Neural progenitor cell (in vitro differentiated cells): ENCODE data around the gene GPLD1. TPM values are rescaled to one million over a fixed set of nuclear protein-coding genes. Genes with fewer than 3 reads are reported as not detected.
"Not testable (repeated sequence)": the region's sequence is repeated elsewhere in the genome, so short reads cannot be mapped to it uniquely, and the experiment has no call there.

Experiments
- DNase-seq: peaks from one replicate; pipeline ENCODE4 v3.0.0-alpha.2; 2016; ENCODE audit warnings: low spot score
- H2AFZ ChIP-seq: fragments of 200-600 bp; sonication (generic); replicated peaks from 2 replicates; pipeline ENCODE4 v1.6.1; 2016; ENCODE audit warnings: antibody characterized with exemption
- H3F3A ChIP-seq: fragments of 200-600 bp; sonication (generic); 2 replicates; pipeline ENCODE4 v1.6.1; 2016; ENCODE audit warnings: antibody characterized with exemption, low read depth
- H3K27ac ChIP-seq: fragments of 200-600 bp; sonication (generic); 2 replicates; pipeline ENCODE4 v1.5.1; 2016; ENCODE audit warnings: mild to moderate bottlenecking
- H3K27me3 ChIP-seq: fragments of 200-600 bp; sonication (generic); 2 replicates; pipeline ENCODE4 v1.6.1; 2016; ENCODE audit warnings: mild to moderate bottlenecking, moderate library complexity
- H3K36me3 ChIP-seq: fragments of 200-600 bp; sonication (generic); 2 replicates; pipeline ENCODE4 v1.5.1; 2016
- H3K4me1 ChIP-seq: fragments of 200-600 bp; sonication (generic); 2 replicates; pipeline ENCODE4 v1.6.1; 2016; ENCODE audit warnings: mixed run types
- H3K4me2 ChIP-seq: fragments of 200-600 bp; sonication (generic); 2 replicates; pipeline ENCODE4 v1.6.1; 2016
- H3K4me3 ChIP-seq: fragments of 200-600 bp; sonication (generic); 2 replicates; pipeline ENCODE4 v1.5.1; 2016
- H3K79me2 ChIP-seq: fragments of 200-600 bp; sonication (generic); 2 replicates; pipeline ENCODE4 v1.6.1; 2016; ENCODE audit warnings: low read depth
- H3K9ac ChIP-seq: fragments of 200-600 bp; sonication (generic); 2 replicates; pipeline ENCODE4 v1.6.1; 2016
- H3K9me3 ChIP-seq: fragments of 200-600 bp; sonication (generic); 2 replicates; pipeline ENCODE4 v1.5.1; 2016; ENCODE audit warnings: low read depth
- H4K20me1 ChIP-seq: fragments of 200-600 bp; sonication (generic); 2 replicates; pipeline ENCODE4 v1.6.1; 2016; ENCODE audit warnings: low read depth
- H3K27ac Mint-ChIP-seq: 3 replicates; pipeline ENCODE4 v1.8.0; 2021; ENCODE audit warnings: mixed read lengths
- H3K27me3 Mint-ChIP-seq: 2 replicates; pipeline ENCODE4 v1.8.0; 2022; ENCODE audit warnings: low read depth, mild to moderate bottlenecking, inconsistent platforms, moderate library complexity, mixed read lengths; ENCODE audit not compliant: insufficient read depth
- H3K36me3 Mint-ChIP-seq: 3 replicates; pipeline ENCODE4 v1.8.0; 2021; ENCODE audit warnings: mixed read lengths
- H3K4me1 Mint-ChIP-seq: 3 replicates; pipeline ENCODE4 v1.8.0; 2021; ENCODE audit warnings: mixed read lengths
- H3K4me3 Mint-ChIP-seq: 3 replicates; pipeline ENCODE4 v1.8.0; 2021; ENCODE audit warnings: mild to moderate bottlenecking, moderate library complexity, mixed read lengths
- H3K9me3 Mint-ChIP-seq: 3 replicates; pipeline ENCODE4 v1.8.0; 2020; ENCODE audit warnings: mixed read lengths
- EZH2 ChIP-seq: fragments of 200-600 bp; sonication (generic); IDR thresholded peaks from 2 replicates; pipeline ENCODE4 v1.6.1; 2017; ENCODE audit warnings: antibody characterized with exemption, mild to moderate bottlenecking, moderate library complexity
- EZH2phosphoT487 ChIP-seq: fragments of 200-600 bp; sonication (generic); IDR thresholded peaks from 2 replicates; pipeline ENCODE4 v1.6.1; 2017; ENCODE audit warnings: antibody characterized with exemption
- total RNA-seq: library from RNA; depleted of rRNA; stranded (reverse); fragments of >200 nt; gene quantifications from 2 replicates; pipeline ENCODE4 v1.2.3, GENCODE V29; 2015; ENCODE audit warnings: low replicate concordance
- TF ChIP-seq, protein P1 (sequence below): fragments of 200-600 bp; sonication (generic); IDR thresholded peaks from 2 replicates; pipeline ENCODE4 v1.5.1; 2017; ENCODE audit warnings: antibody characterized with exemption, mild to moderate bottlenecking

Gene GPLD1
- total RNA-seq, 1 donor from 2014 or later: 8.3 TPM

DNA sequence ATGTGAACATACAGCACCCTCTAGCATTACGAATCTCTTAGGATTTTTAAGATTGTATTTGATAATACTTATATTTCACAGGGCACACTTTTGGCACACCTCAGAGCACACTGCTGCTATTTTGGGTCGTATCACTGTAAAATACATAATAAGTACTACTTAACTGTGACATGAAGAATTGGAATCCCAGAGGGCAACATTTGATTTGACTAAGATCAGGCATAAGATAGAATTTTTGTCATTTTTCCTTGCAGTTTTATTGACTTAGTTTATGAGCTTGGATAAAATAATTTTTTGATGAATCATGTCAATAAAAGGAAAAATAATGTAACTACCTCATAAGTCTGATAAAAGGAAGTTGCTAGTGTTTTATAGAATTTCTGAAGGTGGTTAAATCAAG lies 64.3 kb downstream of the GPLD1 start:
- Mint-ChIP-seq H3K27me3 (no peaks in the 10 kb centered on the region), H3K36me3 (peaks cover 8% of the 10 kb centered on the region), H3K4me3 (no peak overlapping the region), H3K4me1 (no peaks in the 10 kb centered on the region), H3K27ac (no peak overlapping the region), H3K9me3 (no peaks in the 10 kb centered on the region)
- H3K9me3 ChIP-seq: no peaks in the 10 kb centered on the region
- no peaks in the 10 kb centered on the region for H3K4me1 ChIP-seq
- no peaks in the 10 kb centered on the region for H3K27me3 ChIP-seq
- H4K20me1 ChIP-seq: no peaks in the 10 kb centered on the region
- H3K27ac ChIP-seq: no peak overlapping the region
- H2AFZ ChIP-seq: no peak overlapping the region
- no peak for TF ChIP-seq EZH2phosphoT487
- no peak for TF ChIP-seq EZH2
- TF ChIP-seq, protein P1, sequence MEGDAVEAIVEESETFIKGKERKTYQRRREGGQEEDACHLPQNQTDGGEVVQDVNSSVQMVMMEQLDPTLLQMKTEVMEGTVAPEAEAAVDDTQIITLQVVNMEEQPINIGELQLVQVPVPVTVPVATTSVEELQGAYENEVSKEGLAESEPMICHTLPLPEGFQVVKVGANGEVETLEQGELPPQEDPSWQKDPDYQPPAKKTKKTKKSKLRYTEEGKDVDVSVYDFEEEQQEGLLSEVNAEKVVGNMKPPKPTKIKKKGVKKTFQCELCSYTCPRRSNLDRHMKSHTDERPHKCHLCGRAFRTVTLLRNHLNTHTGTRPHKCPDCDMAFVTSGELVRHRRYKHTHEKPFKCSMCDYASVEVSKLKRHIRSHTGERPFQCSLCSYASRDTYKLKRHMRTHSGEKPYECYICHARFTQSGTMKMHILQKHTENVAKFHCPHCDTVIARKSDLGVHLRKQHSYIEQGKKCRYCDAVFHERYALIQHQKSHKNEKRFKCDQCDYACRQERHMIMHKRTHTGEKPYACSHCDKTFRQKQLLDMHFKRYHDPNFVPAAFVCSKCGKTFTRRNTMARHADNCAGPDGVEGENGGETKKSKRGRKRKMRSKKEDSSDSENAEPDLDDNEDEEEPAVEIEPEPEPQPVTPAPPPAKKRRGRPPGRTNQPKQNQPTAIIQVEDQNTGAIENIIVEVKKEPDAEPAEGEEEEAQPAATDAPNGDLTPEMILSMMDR: no peak
- H3K4me2 ChIP-seq: no peak overlapping the region
- no peak for DNase-seq
- H3K4me3 ChIP-seq: no peak overlapping the region
- H3K9ac ChIP-seq: no peak overlapping the region
- no peaks in the 10 kb centered on the region for H3K79me2 ChIP-seq
- H3F3A ChIP-seq: no peaks in the 10 kb centered on the region
- H3K36me3 ChIP-seq: no peaks in the 10 kb centered on the region

DNA sequence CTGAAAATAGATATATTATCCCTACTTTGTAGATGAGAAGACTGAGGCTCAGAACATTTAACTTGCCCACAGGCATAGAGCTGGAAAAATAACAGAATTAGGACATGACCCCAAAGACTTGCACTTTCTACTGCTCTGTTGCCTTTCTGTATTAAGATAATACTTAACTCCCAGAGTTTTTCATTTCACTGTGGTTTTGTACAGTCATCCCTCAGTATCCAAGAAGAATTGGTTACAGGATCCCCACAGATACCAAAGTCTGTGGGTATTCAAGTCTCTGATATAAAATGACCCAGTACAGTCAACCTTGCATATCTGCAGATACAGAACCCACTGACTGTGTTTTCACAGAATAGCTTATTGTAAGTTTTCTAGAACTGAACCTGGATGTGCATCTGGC lies 69.9 kb downstream of the GPLD1 start:
- no peaks in the 10 kb centered on the region for H4K20me1 ChIP-seq
- Mint-ChIP-seq H3K4me1 (no peaks in the 10 kb centered on the region), H3K27ac (no peak overlapping the region), H3K36me3 (peaks cover 18% of the 10 kb centered on the region), H3K4me3 (no peak overlapping the region), H3K27me3 (no peaks in the 10 kb centered on the region), H3K9me3 (no peaks in the 10 kb centered on the region)
- no peak overlapping the region for H3K4me3 ChIP-seq
- no peaks in the 10 kb centered on the region for H3K36me3 ChIP-seq
- no peaks in the 10 kb centered on the region for H3K9me3 ChIP-seq
- no peaks in the 10 kb centered on the region for H3K27me3 ChIP-seq
- H3K4me2 ChIP-seq: no peak overlapping the region
- no peaks in the 10 kb centered on the region for H3K4me1 ChIP-seq
- H3K79me2 ChIP-seq: no peaks in the 10 kb centered on the region
- no peaks in the 10 kb centered on the region for H3F3A ChIP-seq
- H3K9ac ChIP-seq: no peak overlapping the region
- TF ChIP-seq, protein P1: no peak
- TF ChIP-seq EZH2phosphoT487 (no peak), EZH2 (no peak)
- H2AFZ ChIP-seq: no peak overlapping the region
- no peak for DNase-seq
- no peak overlapping the region for H3K27ac ChIP-seq

DNA sequence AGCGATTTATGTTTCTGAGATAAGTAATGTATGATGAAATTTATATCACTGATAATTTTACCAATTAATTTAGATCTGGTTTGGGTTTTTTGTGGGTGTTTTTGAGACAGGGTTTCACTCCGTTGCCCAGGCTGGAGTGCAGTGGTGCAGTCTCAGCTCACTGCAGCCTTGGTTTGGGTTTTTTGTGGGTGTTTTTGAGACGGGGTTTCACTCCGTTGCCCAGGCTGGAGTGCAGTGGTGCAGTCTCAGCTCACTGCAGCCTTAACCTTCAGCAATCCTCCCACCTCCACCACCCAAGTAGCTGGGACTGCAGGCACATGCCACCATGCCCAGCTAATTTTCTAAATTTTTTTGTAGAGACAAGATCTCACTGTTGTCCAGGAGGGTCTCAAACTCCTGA lies 73.6 kb downstream of the GPLD1 start:
- no peaks in the 10 kb centered on the region for H3K9me3 ChIP-seq
- no peak overlapping the region for H3K4me3 Mint-ChIP-seq
- H4K20me1 ChIP-seq: no peaks in the 10 kb centered on the region
- H3F3A ChIP-seq: no peaks in the 10 kb centered on the region
- H3K9ac ChIP-seq: no peak overlapping the region
- H3K27me3 ChIP-seq: no peaks in the 10 kb centered on the region
- no peak overlapping the region for H2AFZ ChIP-seq
- no peaks in the 10 kb centered on the region for H3K4me1 ChIP-seq
- peaks cover 23% of the 10 kb centered on the region for H3K36me3 Mint-ChIP-seq
- H3K4me2 ChIP-seq: no peak overlapping the region
- TF ChIP-seq EZH2phosphoT487 (no peak), EZH2 (no peak)
- TF ChIP-seq, protein P1: no peak
- no peaks in the 10 kb centered on the region for H3K79me2 ChIP-seq
- no peaks in the 10 kb centered on the region for H3K27me3 Mint-ChIP-seq
- H3K27ac Mint-ChIP-seq: no peak overlapping the region
- DNase-seq: no peak
- no peaks in the 10 kb centered on the region for H3K9me3 Mint-ChIP-seq
- no peak overlapping the region for H3K27ac ChIP-seq
- no peak overlapping the region for H3K4me3 ChIP-seq
- peaks cover 6% of the 10 kb centered on the region for H3K36me3 ChIP-seq
- H3K4me1 Mint-ChIP-seq: no peaks in the 10 kb centered on the region

DNA sequence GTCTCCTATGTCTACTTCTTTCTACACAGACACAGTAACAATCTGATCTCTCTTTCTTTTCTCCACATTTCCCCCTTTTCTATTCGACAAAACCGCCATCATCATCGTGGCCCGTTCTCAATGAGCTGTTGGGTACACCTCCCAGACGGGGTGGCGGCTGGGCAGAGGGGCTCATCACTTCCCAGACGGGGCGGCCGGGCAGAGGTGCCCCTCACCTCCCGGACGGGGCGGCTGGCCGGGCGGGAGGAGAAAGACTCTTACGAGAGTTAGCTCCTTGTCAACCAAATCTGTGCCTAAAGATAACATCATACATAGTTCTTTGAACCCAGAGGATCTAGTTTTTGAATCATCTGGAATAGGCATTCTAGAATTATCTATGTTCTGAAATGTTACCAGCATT lies 74.8 kb downstream of the GPLD1 start:
- H3K9ac ChIP-seq, H3K4me3 ChIP-seq, H3K79me2 ChIP-seq, H3K27ac Mint-ChIP-seq, H3K4me1 Mint-ChIP-seq, H3K4me2 ChIP-seq, H3K27ac ChIP-seq, H3K9me3 Mint-ChIP-seq, H3K4me1 ChIP-seq, H3K27me3 Mint-ChIP-seq, H4K20me1 ChIP-seq, H3K4me3 Mint-ChIP-seq, H3K9me3 ChIP-seq, DNase-seq, H3K27me3 ChIP-seq, H3F3A ChIP-seq, H2AFZ ChIP-seq: not testable (repeated sequence)
- H3K36me3 ChIP-seq: peaks cover 15% of the 10 kb centered on the region
- peaks cover 24% of the 10 kb centered on the region for H3K36me3 Mint-ChIP-seq
